ENCODE measurements around the gene GALNT2.

GALNT2 gene

GRCh38 chr1:230072296-230072695, 5.3 kb downstream of the GALNT2 start:
- H3K4me1 ChIP-seq (ENCODE audit: insufficient read depth, low read length): peaks cover 15% of the 10 kb centered on the region

DNA sequence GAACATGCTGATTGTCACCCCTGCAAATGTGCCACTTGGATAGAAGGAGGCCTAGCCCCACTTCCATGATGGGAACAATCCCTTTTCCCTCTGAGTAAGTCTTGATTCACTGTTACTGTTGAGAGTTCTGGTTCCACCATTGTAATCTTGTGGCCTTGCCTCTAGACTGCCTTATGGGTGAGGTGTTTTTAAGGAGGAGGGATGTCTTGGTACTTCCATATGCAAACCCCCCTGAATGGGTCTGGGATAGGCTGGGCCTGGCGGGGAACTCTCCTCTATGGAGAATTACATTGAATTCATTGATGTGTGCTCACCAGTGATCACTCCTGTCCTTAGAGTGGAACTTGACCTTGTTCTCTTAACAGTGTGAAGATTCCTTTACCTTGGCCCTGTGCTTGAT, 5.8 kb downstream of the GALNT2 start:
- no peaks in the 10 kb centered on the region for H3K36me3 ChIP-seq (ENCODE audit: insufficient read depth, low read length)
- peaks cover 20% of the 10 kb centered on the region for H3K4me1 ChIP-seq (ENCODE audit: insufficient read depth, low read length)
- no peak overlapping the region for H3K9ac ChIP-seq (ENCODE audit: low read depth, low read length)
- no peaks in the 10 kb centered on the region for H3K9me3 ChIP-seq (ENCODE audit: control insufficient read depth, insufficient read depth, low read length)

More at GRCh38 chr1:230072296-230072695, 5.3 kb downstream of the GALNT2 start:
- Histone ChIP-seq H3K36me3 (ENCODE audit: insufficient read depth, low read length) (no peaks in the 10 kb centered on the region), H3K9ac (ENCODE audit: low read depth, low read length) (no peak overlapping the region), H3K9me3 (ENCODE audit: control insufficient read depth, insufficient read depth, low read length) (no peaks in the 10 kb centered on the region)

- Histone ChIP-seq H3K9me3 (ENCODE audit: control insufficient read depth, insufficient read depth, low read length) (no peaks in the 10 kb centered on the region), H3K4me1 (ENCODE audit: insufficient read depth, low read length) (peaks cover 27% of the 10 kb centered on the region), H3K36me3 (ENCODE audit: insufficient read depth, low read length) (no peaks in the 10 kb centered on the region), H3K9ac (ENCODE audit: low read depth, low read length) (no peak overlapping the region)
These were observed 6.5 kb downstream of the GALNT2 start for GRCh38 chr1:230073371-230074035.

- Histone ChIP-seq H3K9me3 (ENCODE audit: control insufficient read depth, insufficient read depth, low read length) (no peaks in the 10 kb centered on the region), H3K36me3 (ENCODE audit: insufficient read depth, low read length) (no peaks in the 10 kb centered on the region), H3K4me1 (ENCODE audit: insufficient read depth, low read length) (peaks cover 30% of the 10 kb centered on the region), H3K9ac (ENCODE audit: low read depth, low read length) (no peak overlapping the region)
These were observed 7.2 kb downstream of the GALNT2 start for GRCh38 chr1:230074270-230074669.

DNA sequence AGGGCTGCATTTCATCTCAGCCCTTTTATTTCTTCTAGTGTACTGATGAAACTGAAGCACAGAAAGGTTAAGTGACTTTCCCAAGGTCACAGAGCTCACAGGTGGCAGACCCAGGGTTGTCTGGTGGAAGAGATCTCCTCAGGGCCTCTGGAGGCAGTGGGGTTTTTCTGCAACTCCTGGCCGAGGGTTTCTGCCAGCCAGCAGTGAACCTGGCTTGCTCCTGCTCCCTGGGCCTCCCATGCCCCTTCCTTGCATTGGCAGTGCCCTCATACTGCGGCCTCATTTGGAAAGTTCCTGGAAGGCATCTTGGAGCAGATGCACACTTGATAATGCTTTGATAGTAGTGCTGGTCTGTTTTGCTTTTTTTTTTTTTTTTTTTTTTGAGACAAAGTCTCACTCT, 7.7 kb downstream of the GALNT2 start:
- Histone ChIP-seq H3K9ac (ENCODE audit: low read depth, low read length) (no peak overlapping the region), H3K4me1 (ENCODE audit: insufficient read depth, low read length) (peaks cover 28% of the 10 kb centered on the region), H3K36me3 (ENCODE audit: insufficient read depth, low read length) (no peaks in the 10 kb centered on the region), H3K9me3 (ENCODE audit: control insufficient read depth, insufficient read depth, low read length) (no peaks in the 10 kb centered on the region)

DNA sequence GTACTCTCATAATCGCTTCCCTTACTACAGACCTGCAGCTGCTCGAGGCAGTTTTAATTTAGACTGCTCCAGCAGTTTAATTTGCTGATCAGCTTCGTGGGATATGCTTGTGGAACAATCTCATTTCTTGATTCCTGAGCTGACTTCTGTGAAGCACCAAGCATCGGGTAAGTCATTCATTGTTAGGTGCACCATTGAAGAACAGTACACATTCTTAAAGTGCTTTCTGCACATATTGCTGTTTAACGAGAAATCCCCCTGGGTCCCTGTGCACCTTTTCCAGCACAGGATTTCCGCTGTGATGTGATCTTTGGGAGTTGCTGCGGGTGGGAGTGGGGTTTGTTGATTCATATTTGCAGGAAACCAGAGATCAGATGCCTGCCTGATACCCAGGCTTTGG, 9.1 kb downstream of the GALNT2 start:
- Histone ChIP-seq H3K9ac (ENCODE audit: low read depth, low read length) (no peak overlapping the region), H3K4me1 (ENCODE audit: insufficient read depth, low read length) (peaks cover 24% of the 10 kb centered on the region), H3K9me3 (ENCODE audit: control insufficient read depth, insufficient read depth, low read length) (no peaks in the 10 kb centered on the region), H3K36me3 (ENCODE audit: insufficient read depth, low read length) (no peaks in the 10 kb centered on the region; the same call in 1 of the 2 replicates)

GRCh38 chr1:230077011-230077410, 10.0 kb downstream of the GALNT2 start:
- no peaks in the 10 kb centered on the region for H3K9me3 ChIP-seq (ENCODE audit: control insufficient read depth, insufficient read depth, low read length)
- H3K4me1 ChIP-seq (ENCODE audit: insufficient read depth, low read length): peaks cover 24% of the 10 kb centered on the region
- no peaks in the 10 kb centered on the region; the same call in 1 of the 2 replicates for H3K36me3 ChIP-seq (ENCODE audit: insufficient read depth, low read length)
- H3K9ac ChIP-seq (ENCODE audit: low read depth, low read length): no peak overlapping the region

DNA sequence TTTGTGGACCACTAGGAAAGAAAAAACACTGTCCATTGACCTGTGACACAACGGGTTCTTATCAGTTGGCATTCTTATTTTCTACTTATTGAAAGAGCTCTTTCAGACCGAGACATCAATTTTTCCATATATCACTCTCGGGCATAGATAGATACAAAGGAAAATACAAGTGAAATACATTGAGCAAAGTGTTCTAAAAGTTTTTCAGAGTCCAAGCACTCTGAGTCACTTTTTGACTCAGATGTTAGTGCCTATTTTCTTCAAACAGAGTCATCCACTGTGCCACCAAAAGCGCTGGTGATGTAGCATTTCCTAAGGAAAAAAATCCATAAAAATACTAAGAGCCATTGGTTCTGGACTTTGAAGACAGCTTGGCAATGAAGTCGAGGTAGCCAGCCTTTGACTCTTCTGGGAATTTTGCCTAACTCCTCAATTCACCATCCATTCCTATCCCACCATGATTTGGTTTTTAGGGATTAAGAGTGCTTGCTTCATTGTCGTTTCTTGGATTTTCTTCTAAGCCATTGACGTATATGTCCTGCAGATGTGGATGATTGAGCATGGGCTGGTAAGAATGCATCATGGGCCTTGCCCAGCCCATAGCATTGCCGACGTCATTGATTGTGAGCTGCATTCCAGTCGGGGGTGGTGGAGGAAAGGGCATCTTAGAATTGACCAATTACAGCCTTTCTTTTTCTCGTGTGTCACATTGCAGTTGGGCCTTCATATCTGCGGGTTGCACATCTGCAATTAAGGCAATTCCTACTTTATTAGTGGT, 10.6 kb downstream of the GALNT2 start:
- Histone ChIP-seq H3K9ac (ENCODE audit: low read depth, low read length) (no peak overlapping the region), H3K4me1 (ENCODE audit: insufficient read depth, low read length) (peaks cover 22% of the 10 kb centered on the region), H3K36me3 (ENCODE audit: insufficient read depth, low read length) (no peaks in the 10 kb centered on the region; the same call in 1 of the 2 replicates), H3K9me3 (ENCODE audit: control insufficient read depth, insufficient read depth, low read length) (no peaks in the 10 kb centered on the region)

DNA sequence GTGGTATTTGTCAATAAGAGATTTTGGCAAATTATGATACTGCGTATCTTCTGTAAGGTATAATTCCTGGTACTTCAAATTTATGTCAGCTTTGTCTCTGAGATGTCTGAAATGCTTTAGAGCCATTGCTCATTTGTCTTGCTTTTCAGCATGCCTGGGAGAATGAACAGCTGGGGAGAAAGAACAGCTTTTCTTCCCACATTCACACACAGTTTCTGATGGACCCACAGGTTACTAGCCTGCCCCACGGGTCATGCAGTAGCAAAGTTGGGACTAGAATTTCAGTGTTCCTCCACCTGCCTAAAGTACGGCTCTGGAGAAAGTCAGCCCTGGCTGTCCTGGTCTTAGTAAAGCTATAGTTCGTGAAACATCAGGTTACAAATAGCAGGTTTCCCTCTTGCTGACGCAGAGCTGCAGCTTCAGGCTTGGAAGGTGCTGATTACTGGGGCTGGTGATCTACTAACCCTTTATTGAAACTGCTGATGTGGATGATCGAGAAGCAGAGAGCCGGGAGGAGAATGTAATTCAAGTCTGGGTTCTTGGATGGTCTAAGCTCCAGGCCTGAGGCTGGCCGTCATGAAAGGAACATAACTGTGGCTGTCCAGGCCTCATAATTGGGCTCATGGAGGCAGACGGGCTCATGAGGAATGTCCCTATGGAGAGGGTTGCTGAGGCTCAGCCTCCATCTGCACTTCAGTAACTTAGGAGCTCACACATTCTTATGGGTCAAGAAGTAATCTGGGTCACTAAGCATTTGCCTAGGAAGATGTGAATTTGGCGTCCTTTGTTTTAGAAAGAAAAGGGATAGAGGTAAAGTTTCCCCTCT, 12.4 kb downstream of the GALNT2 start:
- Histone ChIP-seq H3K36me3 (ENCODE audit: insufficient read depth, low read length) (no peaks in the 10 kb centered on the region; the same call in 1 of the 2 replicates), H3K9ac (ENCODE audit: low read depth, low read length) (no peak overlapping the region), H3K4me1 (ENCODE audit: insufficient read depth, low read length) (peaks cover 22% of the 10 kb centered on the region), H3K9me3 (ENCODE audit: control insufficient read depth, insufficient read depth, low read length) (no peaks in the 10 kb centered on the region)

DNA sequence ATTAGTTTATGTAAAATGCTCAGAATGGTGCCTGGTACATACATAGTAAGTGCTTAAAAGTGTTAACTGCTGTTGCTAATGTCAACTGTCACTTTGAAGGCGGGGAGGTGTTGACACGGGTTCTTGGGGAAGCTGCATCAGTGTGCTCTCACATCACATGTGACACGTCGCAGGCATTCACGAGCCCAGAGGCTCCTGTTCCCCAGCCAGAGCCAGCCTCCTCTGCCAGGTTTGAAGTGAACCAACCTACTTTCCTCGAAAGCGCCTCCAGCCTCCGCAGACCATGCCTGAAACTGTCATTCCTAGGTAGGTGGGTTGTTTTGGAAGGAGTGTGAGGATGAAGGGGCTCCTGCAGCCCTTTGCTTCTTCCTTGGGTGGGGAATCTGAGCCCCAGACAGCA, 13.8 kb downstream of the GALNT2 start:
- Histone ChIP-seq H3K4me1 (ENCODE audit: insufficient read depth, low read length) (peaks cover 29% of the 10 kb centered on the region), H3K9ac (ENCODE audit: low read depth, low read length) (no peak overlapping the region), H3K36me3 (ENCODE audit: insufficient read depth, low read length) (no peaks in the 10 kb centered on the region; the same call in 1 of the 2 replicates), H3K9me3 (ENCODE audit: control insufficient read depth, insufficient read depth, low read length) (no peaks in the 10 kb centered on the region)

- no peak overlapping the region for H3K9ac ChIP-seq (ENCODE audit: low read depth, low read length)
- no peaks in the 10 kb centered on the region for H3K9me3 ChIP-seq (ENCODE audit: control insufficient read depth, insufficient read depth, low read length)
- H3K36me3 ChIP-seq (ENCODE audit: insufficient read depth, low read length): no peaks in the 10 kb centered on the region; the same call in 1 of the 2 replicates
- H3K4me1 ChIP-seq (ENCODE audit: insufficient read depth, low read length): peaks cover 29% of the 10 kb centered on the region
These were observed 14.7 kb downstream of the GALNT2 start for GRCh38 chr1:230081751-230082150.

DNA sequence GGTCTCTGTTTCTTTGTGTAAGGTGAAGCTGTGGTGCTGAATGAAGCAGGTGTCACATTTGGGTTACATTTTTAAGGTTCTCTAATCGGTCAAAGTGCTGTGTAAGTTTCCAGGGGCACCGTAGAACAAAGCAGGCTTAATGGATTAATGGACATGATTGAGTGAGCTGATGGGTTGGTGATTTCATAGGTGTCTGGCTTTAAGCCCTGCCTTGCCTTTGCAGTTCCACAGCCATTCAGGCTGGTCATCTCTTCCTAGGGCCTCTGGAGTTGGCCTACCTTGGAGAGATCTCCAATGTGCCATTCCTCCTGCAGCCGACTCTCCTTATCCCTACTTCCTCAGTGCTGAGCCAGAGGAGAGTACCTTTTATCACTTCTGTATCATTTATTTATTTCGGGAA, 15.2 kb downstream of the GALNT2 start:
- peaks cover 29% of the 10 kb centered on the region for H3K4me1 ChIP-seq (ENCODE audit: insufficient read depth, low read length)
- no peaks in the 10 kb centered on the region for H3K9me3 ChIP-seq (ENCODE audit: control insufficient read depth, insufficient read depth, low read length)
- H3K9ac ChIP-seq (ENCODE audit: low read depth, low read length): no peak overlapping the region
- no peaks in the 10 kb centered on the region; the same call in 1 of the 2 replicates for H3K36me3 ChIP-seq (ENCODE audit: insufficient read depth, low read length)

DNA sequence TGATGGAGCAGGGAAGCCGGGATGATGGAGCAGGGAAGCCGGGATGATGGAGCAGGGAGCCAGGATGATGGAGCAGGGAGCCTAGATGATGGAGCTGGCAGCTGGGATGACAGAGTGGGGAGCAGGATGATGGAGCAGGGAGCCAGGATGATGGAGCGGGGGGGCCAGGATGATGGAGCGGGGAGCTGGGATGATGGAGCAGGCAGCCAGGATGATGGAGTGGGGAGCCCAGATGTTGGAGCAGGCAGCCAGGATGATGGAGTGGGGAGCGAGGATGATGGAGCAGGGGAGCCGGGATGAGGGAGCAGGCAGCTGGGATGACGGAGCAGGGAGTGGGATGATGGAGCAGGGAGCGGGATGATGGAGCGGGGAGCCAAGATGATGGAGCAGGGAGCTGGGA, 16.0 kb downstream of the GALNT2 start:
- H3K4me1 ChIP-seq (ENCODE audit: insufficient read depth, low read length): peaks cover 22% of the 10 kb centered on the region
- H3K9me3 ChIP-seq (ENCODE audit: control insufficient read depth, insufficient read depth, low read length): no peaks in the 10 kb centered on the region
- no peak overlapping the region for H3K9ac ChIP-seq (ENCODE audit: low read depth, low read length)
- H3K36me3 ChIP-seq (ENCODE audit: insufficient read depth, low read length): no peaks in the 10 kb centered on the region; the same call in 1 of the 2 replicates

DNA sequence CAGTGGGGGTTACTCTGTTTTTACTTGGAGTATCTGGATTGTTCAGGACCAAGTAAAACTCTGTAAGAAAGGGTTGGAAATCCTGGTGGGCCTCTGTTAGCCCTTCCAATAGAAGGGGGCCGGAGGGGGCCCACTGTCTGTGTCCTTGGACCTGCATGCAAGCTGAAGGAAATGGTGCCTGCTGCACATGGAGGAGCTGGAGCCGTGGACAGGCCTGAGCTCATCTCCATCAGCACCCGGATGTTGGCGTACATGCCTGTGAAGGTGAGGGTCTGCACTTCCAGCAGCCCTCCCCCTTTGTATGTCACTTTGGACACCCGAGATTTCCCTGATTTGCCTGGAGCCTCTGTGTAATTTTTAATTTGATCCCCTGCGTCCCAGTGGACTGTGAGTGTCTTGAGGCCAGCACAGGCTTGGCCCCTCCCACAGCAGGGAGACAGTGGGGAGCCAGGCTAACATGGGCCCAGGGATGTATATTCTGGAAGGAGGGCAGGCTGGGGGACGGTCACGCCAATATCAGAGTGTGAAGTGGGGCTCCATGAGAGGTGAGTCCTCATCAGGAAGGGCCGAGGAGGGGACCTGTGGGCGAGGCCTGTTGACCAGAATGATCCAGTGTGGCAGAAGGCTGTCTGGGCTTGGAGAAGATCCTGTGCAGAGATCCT, 16.8 kb downstream of the GALNT2 start:
- peaks cover 14% of the 10 kb centered on the region for H3K4me1 ChIP-seq (ENCODE audit: insufficient read depth, low read length)
- no peaks in the 10 kb centered on the region; the same call in 1 of the 2 replicates for H3K36me3 ChIP-seq (ENCODE audit: insufficient read depth, low read length)
- H3K9me3 ChIP-seq (ENCODE audit: control insufficient read depth, insufficient read depth, low read length): no peaks in the 10 kb centered on the region
- H3K9ac ChIP-seq (ENCODE audit: low read depth, low read length): no peak overlapping the region
